B cell (primary cell): ENCODE results near the gene OTUD5. TPM values are rescaled to one million over a fixed set of nuclear protein-coding genes. Genes with fewer than 3 reads are reported as not detected.

Source experiments
- ATAC-seq: fragments of 200-7000 bp; cut with Tn5 transposase; one replicate; pipeline ENCODE4 v1.10.0; 2021; ENCODE audit warnings: low read depth, mild to moderate bottlenecking, moderate number of reproducible peaks, moderate library complexity
- CTCF ChIA-PET: fragments of 350-600 bp; sonication (Branson Sonifier 250); formaldehyde crosslinking; loops from one replicate; lab custom pipeline; 2021; ENCODE audit warnings: antibody characterized with exemption, inconsistent platforms; lab: Charles Lee
- POLR2A ChIA-PET: fragments of 350-600 bp; sonication (Branson Sonifier 250); formaldehyde crosslinking; loops from one replicate; lab custom pipeline; 2021; ENCODE audit warnings: antibody characterized with exemption; lab: Charles Lee
- DNase-seq: peaks from one replicate; pipeline ENCODE4 v3.0.0; 2013
- H2AFZ ChIP-seq: 2 replicates; pipeline ENCODE4 v1.6.1; 2012; ENCODE audit warnings: mild to moderate bottlenecking, low read depth, low read length; ENCODE audit not compliant: insufficient read depth, poor library complexity, severe bottlenecking
- H3K27ac ChIP-seq, 2 donors: 1 replicate in 1 of 2; 2 replicates in 1 of 2; pipeline ENCODE4 v1.5.1; 2012 to 2013; ENCODE audit warnings: low read length in 2 of 2, mild to moderate bottlenecking in 2 of 2, moderate library complexity in 1 of 2
- H3K27me3 ChIP-seq, 4 experiments: fragments of 200-600 bp in 1 of 4; sonication (generic) in 1 of 4; replicated peaks in 1 of 4; 1 replicate in 2 of 4; 2 replicates in 2 of 4; pipeline versions ENCODE4 v1.6.1 to v1.7.0; 2013 to 2016; ENCODE audit warnings: low read length in 3 of 4, mild to moderate bottlenecking in 2 of 4, mixed read lengths in 1 of 4, moderate library complexity in 1 of 4; ENCODE audit not compliant: insufficient read depth in 4 of 4, control insufficient read depth in 3 of 4; ENCODE audit errors: control extremely low read depth in 1 of 4
- H3K36me3 ChIP-seq, 2 experiments: replicated peaks in 1 of 2; 1 replicate in 1 of 2; 2 replicates in 1 of 2; pipeline versions ENCODE4 v1.6.1 to v1.7.1; 2013; ENCODE audit warnings: low read length in 1 of 2; ENCODE audit not compliant: insufficient read depth in 2 of 2, control insufficient read depth in 1 of 2; ENCODE audit errors: control extremely low read depth in 1 of 2, extremely low read depth in 1 of 2
- H3K4me1 ChIP-seq, 2 donors: fragments of 200-600 bp in 1 of 2; sonication (generic) in 1 of 2; 1 replicate in 1 of 2; 2 replicates in 1 of 2; pipeline versions ENCODE4 v1.5.1 to v1.6.1; 2013 to 2017; ENCODE audit warnings: low read length in 2 of 2; ENCODE audit not compliant: control insufficient read depth in 2 of 2, insufficient read depth in 2 of 2
- H3K4me2 ChIP-seq: replicated peaks from 2 replicates; pipeline ENCODE3; 2012; ENCODE audit warnings: mild to moderate bottlenecking, low read depth, low read length; ENCODE audit not compliant: poor library complexity, severe bottlenecking
- H3K4me3 ChIP-seq, 5 experiments: fragments of 200-600 bp in 1 of 5; sonication (generic) in 1 of 5; 1 replicate in 3 of 5; 2 replicates in 2 of 5; pipeline versions ENCODE4 v1.5.1 to v1.7.0; 2011 to 2016; ENCODE audit warnings: low read length in 4 of 5, mild to moderate bottlenecking in 4 of 5, low read depth in 2 of 5, control low read depth in 1 of 5, moderate library complexity in 1 of 5; ENCODE audit not compliant: insufficient read depth in 1 of 5; ENCODE audit errors: control extremely low read depth in 1 of 5, extremely low read depth in 1 of 5
- H3K79me2 ChIP-seq: fragments of 200-600 bp; sonication (generic); one replicate; pipeline ENCODE4 v1.6.0; 2016; ENCODE audit warnings: low read length; ENCODE audit not compliant: control insufficient read depth, insufficient read depth
- H3K9ac ChIP-seq: fragments of 200-600 bp; sonication (generic); 2 replicates; pipeline ENCODE4 v1.6.1; 2017; ENCODE audit warnings: mild to moderate bottlenecking, low read length, moderate library complexity
- H3K9me3 ChIP-seq, 3 donors: one replicate each; pipeline versions ENCODE4 v1.6.1 to v1.7.1; 2013; ENCODE audit warnings: low read length in 2 of 3; ENCODE audit not compliant: control insufficient read depth in 2 of 3, insufficient read depth in 1 of 3; ENCODE audit errors: control extremely low read depth in 1 of 3
- H4K20me1 ChIP-seq: 2 replicates; pipeline ENCODE4 v1.6.0; 2012; ENCODE audit warnings: mild to moderate bottlenecking, low read length; ENCODE audit not compliant: insufficient read depth, control insufficient read depth, poor library complexity, severe bottlenecking
- H3K27ac Mint-ChIP-seq: one replicate; pipeline ENCODE4 v1.8.0; 2021; ENCODE audit warnings: mixed read lengths
- H3K27me3 Mint-ChIP-seq: one replicate; pipeline ENCODE4 v1.8.0; 2021; ENCODE audit warnings: mixed read lengths
- H3K4me1 Mint-ChIP-seq: one replicate; pipeline ENCODE4 v1.8.0; 2021; ENCODE audit warnings: mixed read lengths
- H3K4me3 Mint-ChIP-seq: one replicate; pipeline ENCODE4 v1.8.0; 2021; ENCODE audit warnings: mixed read lengths
- H3K9me3 Mint-ChIP-seq: one replicate; pipeline ENCODE4 v1.8.0; 2022; ENCODE audit warnings: mixed read lengths; ENCODE audit not compliant: insufficient read depth
- CTCF ChIP-seq: fragments of 200-600 bp; IDR thresholded peaks from one replicate; pipeline ENCODE4 v1.8.0; 2022; ENCODE audit warnings: antibody characterized with exemption, mild to moderate bottlenecking
- EZH2 ChIP-seq: IDR thresholded peaks from 2 replicates; pipeline ENCODE4 v1.6.1; 2012; ENCODE audit warnings: borderline replicate concordance, low read depth, mild to moderate bottlenecking, moderate library complexity, low read length; ENCODE audit not compliant: insufficient read depth, poor library complexity, severe bottlenecking
- WGBS: methylation state at CpG from one replicate; pipeline ENCODE4 v1.1.5; 2013; ENCODE audit warnings: missing lambda C conversion rate; ENCODE audit not compliant: insufficient coverage; 5-methylcytosine and 5-hydroxymethylcytosine counted together
- intact Hi-C: fragments of 100-400 bp; cut with micrococcal nuclease; formaldehyde crosslinking; loops from one replicate; pipeline ENCODE4 v1.10.0; 2022
- polyA plus RNA-seq: library from polyadenylated mRNA; depleted of rRNA; stranded (reverse); fragments of >200 nt; gene quantifications from 2 replicates; pipeline ENCODE4 v1.2.3, GENCODE V29; 2012
- total RNA-seq, 2 donors: library from RNA; stranded (reverse); fragments of 120-200 nt in 1 of 2; gene quantifications; 1 replicate in 1 of 2; 2 replicates in 1 of 2; pipeline versions ENCODE4 v1.2.3 to v1.2.4, GENCODE V29; 2013 to 2022

The OTUD5 gene
- total and polyA plus RNA-seq, 2 donors (not counting 1 experiment from before 2014, with no cell fraction given), result 105 to 116 TPM

GRCh38 chrX:48945517-48946348 lies 11.7 kb downstream of the OTUD5 start:
- POLR2A ChIA-PET, result interaction anchor here (0.7 kb wide), 1 partner anchor 98 kb away, joined by 6 read pairs; the partner anchor contains the start of gene TFE3
- H3K9ac ChIP-seq, result no peak overlapping the region
- Mint-ChIP-seq H3K4me1 (peaks cover 43% of the 10 kb centered on the region), H3K27ac (peak overlapping the region; percentile 20), H3K4me3 (no peak overlapping the region), H3K27me3 (no peaks in the 10 kb centered on the region), H3K9me3 (no peaks in the 10 kb centered on the region)
- DNase-seq (peak; percentile 65), ATAC-seq (peak; percentile 65)
- peaks cover 0 to 16% of the 10 kb centered on the region in 2 experiments for H3K36me3 ChIP-seq
- CTCF ChIA-PET, result interaction anchor here (0.6 to 4.5 kb wide), 15 partner anchors 9 to 734 kb away, joined by 3 to 33 read pairs (median 4); partner anchors contain the start of genes HDAC6, KCND1 and SLC35A2
- no peaks in the 10 kb centered on the region for H4K20me1 ChIP-seq
- intact Hi-C loops, result loop anchor here (1.0 kb wide), 2 partner anchors 28 to 297 kb away; no protein-coding TSS in a partner anchor
- no peaks in the 10 kb centered on the region for H3K27me3 ChIP-seq
- peaks cover 23 to 39% of the 10 kb centered on the region in 2 donors for H3K4me1 ChIP-seq
- no peaks in the 10 kb centered on the region for H3K9me3 ChIP-seq
- H2AFZ ChIP-seq, result no peak overlapping the region
- peak; percentile 83 for TF ChIP-seq CTCF
- TF ChIP-seq EZH2, result no peak
- H3K4me3 ChIP-seq, result no peak overlapping the region
- H3K4me2 ChIP-seq, result peak overlapping the region; percentile 22
- no peak overlapping the region for H3K27ac ChIP-seq
- H3K79me2 ChIP-seq, result peaks cover 82% of the 10 kb centered on the region
- no CpG with 5 or more reads among the region's 8 CpGs for WGBS

GRCh38 chrX:48942895-48943294 lies 14.5 kb downstream of the OTUD5 start:
- Histone ChIP-seq H3K9ac (no peak overlapping the region), H3K9me3 (no peaks in the 10 kb centered on the region), H3K4me3 (no peak overlapping the region), H2AFZ (no peak overlapping the region), H3K27me3 (no peaks in the 10 kb centered on the region), H3K4me2 (no peak overlapping the region), H3K79me2 (peaks cover 75% of the 10 kb centered on the region), H3K36me3 (peaks cover 0 to 20% of the 10 kb centered on the region in 2 experiments), H3K4me1 (peaks cover 51 to 67% of the 10 kb centered on the region in 2 donors), H3K27ac (peak overlapping the region in 1 of 2 donors; percentile 43), H4K20me1 (no peaks in the 10 kb centered on the region)
- POLR2A ChIA-PET, result no interaction called here
- peak overlapping the region; percentile 34 for H3K4me3 Mint-ChIP-seq
- no peaks in the 10 kb centered on the region for H3K27me3 Mint-ChIP-seq
- ATAC-seq (no peak), DNase-seq (no peak)
- peak overlapping the region; percentile 72 for H3K27ac Mint-ChIP-seq
- no CpG with 5 or more reads among the region's 2 CpGs for WGBS
- intact Hi-C loops, result no loop called here
- H3K4me1 Mint-ChIP-seq, result peaks cover 66% of the 10 kb centered on the region
- TF ChIP-seq CTCF (no peak), EZH2 (no peak)
- CTCF ChIA-PET, result interaction anchor here (0.7 to 1.2 kb wide), 3 partner anchors 23 to 294 kb away, joined by 3 to 5 read pairs (median 3); partner anchors contain the start of gene HDAC6
- no peaks in the 10 kb centered on the region for H3K9me3 Mint-ChIP-seq
